WTC11 (cell line): ENCODE results near the gene C13orf46.

ENCODE experiments used
- CTCF ChIP-seq: fragments of 200-600 bp; IDR thresholded peaks from 2 replicates; pipeline ENCODE4 v1.8.0; 2022; ENCODE audit warnings: antibody characterized with exemption
- E2F1 ChIP-seq: sonication (generic); formaldehyde crosslinking; IDR thresholded peaks from 2 replicates; pipeline ENCODE4 v1.8.0; 2022; ENCODE audit warnings: mild to moderate bottlenecking, missing genetic modification reagents
- ESRRA ChIP-seq: sonication (generic); formaldehyde crosslinking; IDR thresholded peaks from 2 replicates; pipeline ENCODE4 v1.8.1; 2022; ENCODE audit warnings: mild to moderate bottlenecking, missing genetic modification reagents, borderline replicate concordance
- ETV6 ChIP-seq: sonication (generic); formaldehyde crosslinking; IDR thresholded peaks from 2 replicates; pipeline ENCODE4 v1.8.1; 2022; ENCODE audit warnings: mild to moderate bottlenecking, missing genetic modification reagents
- GABPB1 ChIP-seq: sonication (generic); formaldehyde crosslinking; IDR thresholded peaks from 2 replicates; pipeline ENCODE4 v1.8.1; 2023; ENCODE audit warnings: mild to moderate bottlenecking, missing genetic modification reagents
- MYBL2 ChIP-seq: sonication (generic); formaldehyde crosslinking; IDR thresholded peaks from 2 replicates; pipeline ENCODE4 v1.8.1; 2023; ENCODE audit warnings: mild to moderate bottlenecking, moderate library complexity, missing genetic modification reagents
- SMAD3 ChIP-seq: sonication (generic); formaldehyde crosslinking; IDR thresholded peaks from 2 replicates; pipeline ENCODE4 v1.8.0; 2022; ENCODE audit warnings: missing genetic modification reagents, mild to moderate bottlenecking, borderline replicate concordance
- TEAD4 ChIP-seq: sonication (generic); formaldehyde crosslinking; IDR thresholded peaks from 2 replicates; pipeline ENCODE4 v1.8.0; 2022; ENCODE audit warnings: mild to moderate bottlenecking, missing genetic modification reagents
- USF1 ChIP-seq: sonication (generic); formaldehyde crosslinking; IDR thresholded peaks from 2 replicates; pipeline ENCODE4 v1.8.0; 2022; ENCODE audit warnings: mild to moderate bottlenecking, missing genetic modification reagents
- ZNF512 ChIP-seq: sonication (generic); formaldehyde crosslinking; IDR thresholded peaks from 2 replicates; pipeline ENCODE4 v1.8.1; 2022; ENCODE audit warnings: missing genetic modification reagents, borderline replicate concordance
- TF ChIP-seq, protein P1 (sequence below): sonication (generic); formaldehyde crosslinking; IDR thresholded peaks from 2 replicates; pipeline ENCODE4 v1.8.1; 2022; ENCODE audit warnings: mild to moderate bottlenecking, missing genetic modification reagents, moderate library complexity, borderline replicate concordance
- TF ChIP-seq, protein P2 (sequence below): sonication (generic); formaldehyde crosslinking; IDR thresholded peaks from 2 replicates; pipeline ENCODE4 v1.8.0; 2023; ENCODE audit warnings: missing genetic modification reagents
- TF ChIP-seq, protein P3 (sequence below): sonication (generic); formaldehyde crosslinking; IDR thresholded peaks from 2 replicates; pipeline ENCODE4 v1.8.1; 2022; ENCODE audit warnings: low read depth, missing genetic modification reagents, borderline replicate concordance
- TF ChIP-seq, protein P4 (sequence below): sonication (generic); formaldehyde crosslinking; conservative IDR thresholded peaks from 2 replicates; pipeline ENCODE4 v1.8.1; 2022; ENCODE audit warnings: mild to moderate bottlenecking, missing genetic modification reagents

DNA sequence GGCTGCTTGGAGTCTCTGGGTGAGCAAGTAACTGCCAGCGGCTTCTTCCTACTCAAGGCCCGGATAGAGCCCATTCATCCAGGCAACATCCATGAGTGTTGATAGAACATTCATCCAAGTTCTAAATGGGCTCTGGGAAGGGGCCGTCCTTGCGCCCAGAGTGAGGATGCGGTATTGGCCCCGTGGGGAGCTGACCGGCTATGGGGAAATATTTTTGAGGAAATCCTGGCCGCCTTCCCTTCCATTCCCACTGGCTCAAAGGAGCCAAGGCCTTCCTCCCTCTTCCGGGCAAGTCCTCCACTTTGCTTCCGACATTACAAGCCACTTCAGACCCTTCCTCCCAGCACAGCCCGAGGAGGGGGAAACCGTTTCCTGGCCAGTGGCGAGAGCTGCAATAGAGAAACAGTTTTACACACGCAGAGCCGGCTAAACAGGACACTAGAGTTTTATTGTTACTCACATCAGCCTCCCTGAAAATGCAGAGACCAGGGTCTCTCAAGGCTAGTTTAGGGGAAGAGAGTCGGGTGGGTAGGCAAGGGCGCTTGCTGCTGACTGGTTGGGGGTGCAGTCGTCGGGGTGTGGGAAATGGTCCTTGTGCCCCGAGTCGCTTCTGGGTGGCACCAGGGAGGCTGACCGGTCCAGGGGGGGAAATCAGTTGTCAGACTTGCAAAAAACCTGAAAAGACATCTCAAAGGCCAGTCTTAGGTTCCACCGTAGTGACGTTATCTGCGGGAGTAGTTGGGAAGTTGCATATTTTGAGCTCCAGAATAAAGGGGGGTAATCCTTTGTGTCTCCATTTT lies 37.5 kb downstream of the C13orf46 start:
- no peak for TF ChIP-seq CTCF
- TF ChIP-seq SMAD3 (CRISPR knock-in tag) = no peak
- TF ChIP-seq, protein P1, sequence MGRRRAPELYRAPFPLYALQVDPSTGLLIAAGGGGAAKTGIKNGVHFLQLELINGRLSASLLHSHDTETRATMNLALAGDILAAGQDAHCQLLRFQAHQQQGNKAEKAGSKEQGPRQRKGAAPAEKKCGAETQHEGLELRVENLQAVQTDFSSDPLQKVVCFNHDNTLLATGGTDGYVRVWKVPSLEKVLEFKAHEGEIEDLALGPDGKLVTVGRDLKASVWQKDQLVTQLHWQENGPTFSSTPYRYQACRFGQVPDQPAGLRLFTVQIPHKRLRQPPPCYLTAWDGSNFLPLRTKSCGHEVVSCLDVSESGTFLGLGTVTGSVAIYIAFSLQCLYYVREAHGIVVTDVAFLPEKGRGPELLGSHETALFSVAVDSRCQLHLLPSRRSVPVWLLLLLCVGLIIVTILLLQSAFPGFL = no peak
- TF ChIP-seq ETV6 (CRISPR knock-in tag) = no peak
- TF ChIP-seq MYBL2 (CRISPR knock-in tag) = no peak
- no peak for TF ChIP-seq USF1 (CRISPR knock-in tag)
- no peak for TF ChIP-seq ZNF512 (CRISPR knock-in tag)
- TF ChIP-seq TEAD4 (CRISPR knock-in tag) = no peak
- TF ChIP-seq, protein P2, sequence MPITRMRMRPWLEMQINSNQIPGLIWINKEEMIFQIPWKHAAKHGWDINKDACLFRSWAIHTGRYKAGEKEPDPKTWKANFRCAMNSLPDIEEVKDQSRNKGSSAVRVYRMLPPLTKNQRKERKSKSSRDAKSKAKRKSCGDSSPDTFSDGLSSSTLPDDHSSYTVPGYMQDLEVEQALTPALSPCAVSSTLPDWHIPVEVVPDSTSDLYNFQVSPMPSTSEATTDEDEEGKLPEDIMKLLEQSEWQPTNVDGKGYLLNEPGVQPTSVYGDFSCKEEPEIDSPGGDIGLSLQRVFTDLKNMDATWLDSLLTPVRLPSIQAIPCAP = no peak
- TF ChIP-seq ESRRA = no peak
- TF ChIP-seq E2F1 = no peak
- no peak for TF ChIP-seq GABPB1 (CRISPR knock-in tag)
- TF ChIP-seq, protein P3, sequence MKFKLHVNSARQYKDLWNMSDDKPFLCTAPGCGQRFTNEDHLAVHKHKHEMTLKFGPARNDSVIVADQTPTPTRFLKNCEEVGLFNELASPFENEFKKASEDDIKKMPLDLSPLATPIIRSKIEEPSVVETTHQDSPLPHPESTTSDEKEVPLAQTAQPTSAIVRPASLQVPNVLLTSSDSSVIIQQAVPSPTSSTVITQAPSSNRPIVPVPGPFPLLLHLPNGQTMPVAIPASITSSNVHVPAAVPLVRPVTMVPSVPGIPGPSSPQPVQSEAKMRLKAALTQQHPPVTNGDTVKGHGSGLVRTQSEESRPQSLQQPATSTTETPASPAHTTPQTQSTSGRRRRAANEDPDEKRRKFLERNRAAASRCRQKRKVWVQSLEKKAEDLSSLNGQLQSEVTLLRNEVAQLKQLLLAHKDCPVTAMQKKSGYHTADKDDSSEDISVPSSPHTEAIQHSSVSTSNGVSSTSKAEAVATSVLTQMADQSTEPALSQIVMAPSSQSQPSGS (CRISPR knock-in tag) = no peak
- TF ChIP-seq, protein P4, sequence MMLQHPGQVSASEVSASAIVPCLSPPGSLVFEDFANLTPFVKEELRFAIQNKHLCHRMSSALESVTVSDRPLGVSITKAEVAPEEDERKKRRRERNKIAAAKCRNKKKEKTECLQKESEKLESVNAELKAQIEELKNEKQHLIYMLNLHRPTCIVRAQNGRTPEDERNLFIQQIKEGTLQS (CRISPR knock-in tag) = no peak
